ENCODE data around the gene NHEJ1. TPM values are rescaled to one million over a fixed set of nuclear protein-coding genes. Genes with fewer than 3 reads are reported as not detected.

Gene NHEJ1
- total RNA-seq, 1 donor from 2014 or later: 19.6 TPM

DNA sequence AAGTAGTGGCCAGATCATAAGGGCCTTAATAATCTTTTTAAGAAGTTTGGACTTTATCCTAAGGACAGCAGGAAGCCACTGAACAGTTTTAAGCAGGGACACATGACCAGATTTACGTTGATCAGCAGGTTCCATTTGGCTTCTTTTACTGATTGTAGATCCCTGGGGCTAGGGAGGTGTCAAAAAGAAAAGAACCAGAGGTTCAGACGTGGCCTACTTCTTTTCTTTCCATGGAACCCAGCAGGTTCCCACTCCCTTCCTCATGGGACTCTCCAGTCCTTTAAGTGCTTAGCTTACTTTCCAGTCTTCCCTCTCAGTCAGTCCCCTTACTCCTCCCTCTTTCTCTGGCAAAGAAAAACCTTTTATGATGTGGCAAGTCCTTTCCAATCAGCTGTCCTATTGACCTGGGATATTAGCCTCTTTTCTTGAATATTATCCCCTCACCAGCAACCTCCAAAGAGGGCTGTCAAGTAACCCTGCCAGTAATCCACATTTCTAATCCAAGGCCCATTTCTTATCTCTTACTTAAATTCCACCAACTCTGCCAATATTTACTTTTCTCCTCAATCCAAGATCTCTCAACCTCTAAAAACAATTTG is 33.5 kb downstream of the NHEJ1 start:
- no peak overlapping the region for H3K4me3 Mint-ChIP-seq
- TF ChIP-seq, protein P1, sequence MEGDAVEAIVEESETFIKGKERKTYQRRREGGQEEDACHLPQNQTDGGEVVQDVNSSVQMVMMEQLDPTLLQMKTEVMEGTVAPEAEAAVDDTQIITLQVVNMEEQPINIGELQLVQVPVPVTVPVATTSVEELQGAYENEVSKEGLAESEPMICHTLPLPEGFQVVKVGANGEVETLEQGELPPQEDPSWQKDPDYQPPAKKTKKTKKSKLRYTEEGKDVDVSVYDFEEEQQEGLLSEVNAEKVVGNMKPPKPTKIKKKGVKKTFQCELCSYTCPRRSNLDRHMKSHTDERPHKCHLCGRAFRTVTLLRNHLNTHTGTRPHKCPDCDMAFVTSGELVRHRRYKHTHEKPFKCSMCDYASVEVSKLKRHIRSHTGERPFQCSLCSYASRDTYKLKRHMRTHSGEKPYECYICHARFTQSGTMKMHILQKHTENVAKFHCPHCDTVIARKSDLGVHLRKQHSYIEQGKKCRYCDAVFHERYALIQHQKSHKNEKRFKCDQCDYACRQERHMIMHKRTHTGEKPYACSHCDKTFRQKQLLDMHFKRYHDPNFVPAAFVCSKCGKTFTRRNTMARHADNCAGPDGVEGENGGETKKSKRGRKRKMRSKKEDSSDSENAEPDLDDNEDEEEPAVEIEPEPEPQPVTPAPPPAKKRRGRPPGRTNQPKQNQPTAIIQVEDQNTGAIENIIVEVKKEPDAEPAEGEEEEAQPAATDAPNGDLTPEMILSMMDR (conservative IDR thresholded peaks at IDR 0.05): no peak
- no peak for DNase-seq (ENCODE audit: extremely low spot score, unreplicated experiment)
- peaks cover 17% of the 10 kb centered on the region for H3K4me1 Mint-ChIP-seq (ENCODE audit: unreplicated experiment)
- H3K27ac Mint-ChIP-seq: peak overlapping the region; percentile 30
- H3K27me3 Mint-ChIP-seq: no peaks in the 10 kb centered on the region
- peaks cover 10% of the 10 kb centered on the region for H3K36me3 Mint-ChIP-seq
- no peaks in the 10 kb centered on the region for H3K9me3 Mint-ChIP-seq

- Mint-ChIP-seq H3K27me3 (no peaks in the 10 kb centered on the region), H3K4me1 (ENCODE audit: unreplicated experiment) (peaks cover 17% of the 10 kb centered on the region), H3K9me3 (no peaks in the 10 kb centered on the region), H3K27ac (peak overlapping the region; percentile 30), H3K4me3 (peak overlapping the region; percentile 14), H3K36me3 (peaks cover 10% of the 10 kb centered on the region)
- DNase-seq (ENCODE audit: extremely low spot score, unreplicated experiment): no peak
- TF ChIP-seq, protein P1 (conservative IDR thresholded peaks at IDR 0.05): no peak
Observed at GRCh38 chr2:219126555-219126954, 34.1 kb downstream of the NHEJ1 start.

DNA sequence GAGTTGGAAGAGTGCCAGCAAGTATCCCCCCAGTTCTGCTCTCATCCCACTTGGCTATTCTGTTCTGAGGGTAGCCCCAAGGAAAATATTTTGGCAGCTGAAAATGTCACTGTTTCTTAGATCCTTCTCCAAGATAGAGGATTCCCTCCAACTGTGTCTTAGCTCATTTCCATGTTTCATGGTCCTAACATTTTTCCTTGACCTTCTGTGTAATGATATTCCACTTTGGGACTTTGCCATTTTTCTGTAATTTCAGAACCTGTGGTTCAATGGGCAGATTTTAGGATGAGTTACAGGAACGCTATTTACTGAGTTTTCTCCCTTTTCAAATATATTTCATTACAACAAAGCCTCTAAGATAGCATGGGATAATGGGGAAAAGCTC is 34.7 kb downstream of the NHEJ1 start:
- no peak for DNase-seq (ENCODE audit: extremely low spot score, unreplicated experiment)
- Mint-ChIP-seq H3K36me3 (peaks cover 10% of the 10 kb centered on the region), H3K4me1 (ENCODE audit: unreplicated experiment) (peaks cover 17% of the 10 kb centered on the region), H3K27me3 (no peaks in the 10 kb centered on the region), H3K4me3 (no peak overlapping the region), H3K27ac (no peak overlapping the region), H3K9me3 (no peaks in the 10 kb centered on the region)
- TF ChIP-seq, protein P1 (conservative IDR thresholded peaks at IDR 0.05): no peak

DNA sequence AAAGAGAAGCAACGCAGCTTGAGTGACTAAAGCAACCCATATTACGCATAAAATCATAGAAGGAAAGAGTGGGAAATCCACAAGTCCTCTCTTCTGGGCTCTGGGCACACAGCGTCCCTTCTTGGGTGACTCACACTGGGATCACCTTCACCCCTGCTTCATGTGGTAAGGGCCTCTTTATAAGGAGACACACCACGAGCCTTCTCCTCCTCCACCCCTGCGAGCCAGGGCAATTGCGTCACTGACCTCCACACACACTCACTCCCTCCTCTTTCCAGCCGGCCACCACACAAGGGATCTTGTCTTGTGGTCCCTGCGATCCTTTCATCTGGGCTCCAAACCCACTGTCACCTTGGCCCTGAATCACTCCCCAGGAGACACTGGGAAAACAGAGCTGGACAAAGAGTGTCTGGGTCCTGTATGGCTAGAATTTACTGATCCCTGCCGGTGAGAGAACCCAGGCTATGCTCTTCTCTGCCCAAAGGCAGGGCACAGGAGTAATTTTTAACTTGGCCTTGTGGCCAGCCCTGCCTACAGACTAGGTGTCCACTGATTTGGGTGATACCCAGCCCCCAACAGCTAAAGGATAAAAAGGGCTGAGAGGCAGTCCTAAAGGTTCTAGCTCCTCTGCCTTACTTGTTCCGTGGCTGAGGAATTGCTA is 35.3 kb downstream of the NHEJ1 start:
- Mint-ChIP-seq H3K27me3 (no peaks in the 10 kb centered on the region), H3K36me3 (peaks cover 10% of the 10 kb centered on the region), H3K27ac (peak overlapping the region; percentile 51), H3K4me3 (no peak overlapping the region), H3K9me3 (no peaks in the 10 kb centered on the region), H3K4me1 (ENCODE audit: unreplicated experiment) (peaks cover 17% of the 10 kb centered on the region)
- no peak for DNase-seq (ENCODE audit: extremely low spot score, unreplicated experiment)
- TF ChIP-seq, protein P1 (conservative IDR thresholded peaks at IDR 0.05): no peak

DNA sequence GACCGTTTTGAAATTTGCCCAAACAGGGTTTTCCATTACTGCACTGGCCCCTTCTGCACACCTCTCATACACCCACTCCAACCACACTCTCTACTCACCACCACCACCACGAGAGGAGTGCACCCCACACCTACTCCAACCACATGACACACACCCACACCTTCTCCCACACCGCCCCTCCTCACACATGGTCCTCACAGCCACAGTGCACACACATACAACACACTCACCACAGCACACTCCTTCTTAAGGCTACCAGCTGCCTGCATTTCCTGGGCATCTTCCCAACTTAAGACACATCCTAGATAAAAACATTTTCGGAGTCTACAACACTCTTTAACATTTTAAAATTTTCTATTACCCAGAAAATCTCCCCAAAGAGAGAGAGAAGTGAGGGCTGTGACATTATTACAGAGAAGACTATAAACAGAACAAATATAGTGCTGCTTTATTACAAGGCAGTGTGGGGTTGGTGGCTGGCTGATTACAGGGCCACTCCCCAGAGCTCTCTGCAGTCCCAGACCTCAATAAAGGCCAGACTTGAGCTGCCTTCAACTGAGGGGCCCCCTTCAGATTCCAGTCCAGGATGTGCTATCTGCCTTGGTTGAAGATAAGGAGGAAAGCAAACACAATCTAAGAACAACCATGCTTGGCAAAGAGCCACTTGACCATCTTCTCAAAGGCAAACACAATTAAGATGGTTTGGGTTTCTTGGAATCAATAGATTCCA is 36.1 kb downstream of the NHEJ1 start:
- peaks cover 18% of the 10 kb centered on the region for H3K4me1 Mint-ChIP-seq (ENCODE audit: unreplicated experiment)
- H3K27me3 Mint-ChIP-seq: no peaks in the 10 kb centered on the region
- TF ChIP-seq, protein P1 (conservative IDR thresholded peaks at IDR 0.05): no peak
- peaks cover 10% of the 10 kb centered on the region for H3K36me3 Mint-ChIP-seq
- peak overlapping the region; percentile 31 for H3K4me3 Mint-ChIP-seq
- no peak for DNase-seq (ENCODE audit: extremely low spot score, unreplicated experiment)
- peak overlapping the region; percentile 75 for H3K27ac Mint-ChIP-seq
- H3K9me3 Mint-ChIP-seq: no peaks in the 10 kb centered on the region
